PC-3 (cell line): ENCODE measurements around the gene RAD9A. TPM values are rescaled to one million over a fixed set of nuclear protein-coding genes. Genes with fewer than 3 reads are reported as not detected.

ENCODE experiments used
- ATAC-seq: fragments of 200-7000 bp; cut with Tn5 transposase; 2 replicates; pipeline ENCODE4 v1.9.1; 2020; ENCODE audit warnings: mild to moderate bottlenecking, moderate library complexity
- BruUV-seq: library from RNA; stranded (reverse); fragments of 400-500 nt; replicated peaks from 2 replicates; lab custom pipeline; 2021; lab: Mats Ljungman, UMichigan
- CTCF ChIA-PET: fragments of 300-600 bp; sonication (Branson Sonifier 250); formaldehyde crosslinking; loops from one replicate; lab custom pipeline; 2022; ENCODE audit warnings: antibody characterized with exemption; lab: Charles Lee
- POLR2A ChIA-PET: fragments of 300-600 bp; sonication (Branson Sonifier 250); formaldehyde crosslinking; loops from one replicate; lab custom pipeline; 2022; ENCODE audit warnings: antibody characterized with exemption; ENCODE audit not compliant: unreplicated experiment; lab: Charles Lee
- DNase-seq: peaks from one replicate; pipeline ENCODE4 v3.0.0-alpha.2; 2015
- H2AFZ ChIP-seq: fragments of 300-600 bp; sonication (generic); 2 replicates; pipeline ENCODE4 v1.6.0; 2016; ENCODE audit warnings: antibody characterized with exemption, low read length
- H3F3A ChIP-seq: fragments of 300-600 bp; sonication (generic); one replicate; pipeline ENCODE4 v1.6.0; 2017; ENCODE audit warnings: antibody characterized with exemption, low read length, control low read depth, mild to moderate bottlenecking; ENCODE audit not compliant: unreplicated experiment
- H3K27ac ChIP-seq: fragments of 300-600 bp; sonication (generic); 2 replicates; pipeline ENCODE4 v1.5.1; 2016; ENCODE audit warnings: mild to moderate bottlenecking, low read length
- H3K27me3 ChIP-seq: fragments of 300-600 bp; sonication (generic); 2 replicates; pipeline ENCODE4 v1.6.1; 2016; ENCODE audit warnings: low read length, mixed read lengths
- H3K36me3 ChIP-seq: fragments of 300-600 bp; sonication (generic); 2 replicates; pipeline ENCODE4 v1.6.1; 2016; ENCODE audit warnings: low read depth, mixed run types, low read length, mixed read lengths
- H3K4me1 ChIP-seq: fragments of 300-600 bp; sonication (generic); 2 replicates; pipeline ENCODE4 v1.5.1; 2016; ENCODE audit warnings: low read length; ENCODE audit not compliant: insufficient read depth
- H3K4me2 ChIP-seq: fragments of 300-600 bp; sonication (generic); 2 replicates; pipeline ENCODE4 v1.6.0; 2016; ENCODE audit warnings: low read length
- H3K4me3 ChIP-seq: fragments of 300-600 bp; sonication (generic); 2 replicates; pipeline ENCODE4 v1.5.1; 2016; ENCODE audit warnings: mild to moderate bottlenecking, low read length, mixed read lengths
- H3K79me2 ChIP-seq: fragments of 300-600 bp; sonication (generic); 2 replicates; pipeline ENCODE4 v1.6.1; 2017; ENCODE audit warnings: low read length, mixed read lengths
- H3K9ac ChIP-seq: fragments of 300-600 bp; sonication (generic); 2 replicates; pipeline ENCODE4 v1.6.0; 2016; ENCODE audit warnings: mild to moderate bottlenecking, low read length
- H3K9me2 ChIP-seq: fragments of 300-600 bp; sonication (generic); replicated peaks from 2 replicates; pipeline ENCODE4 v1.6.1; 2016; ENCODE audit warnings: mixed run types, low read length, mixed read lengths
- H3K9me3 ChIP-seq: fragments of 300-600 bp; sonication (generic); 2 replicates; pipeline ENCODE4 v1.6.1; 2016; ENCODE audit warnings: low read length, mixed read lengths
- H4K20me1 ChIP-seq: fragments of 300-600 bp; sonication (generic); 2 replicates; pipeline ENCODE4 v1.6.1; 2016; ENCODE audit warnings: low read length, mixed read lengths
- EZH2 ChIP-seq: fragments of 300-600 bp; sonication (generic); IDR thresholded peaks from one replicate; pipeline ENCODE4 v1.6.1; 2017; ENCODE audit warnings: antibody characterized with exemption, mild to moderate bottlenecking, low read length; ENCODE audit not compliant: unreplicated experiment
- EZH2phosphoT487 ChIP-seq: fragments of 300-600 bp; sonication (generic); IDR thresholded peaks from 2 replicates; pipeline ENCODE4 v1.6.1; 2018; ENCODE audit warnings: mild to moderate bottlenecking, antibody characterized with exemption, low read length, borderline replicate concordance
- intact Hi-C: fragments of 100-400 bp; cut with micrococcal nuclease; formaldehyde crosslinking; loops from 2 replicates; pipeline ENCODE4 v1.9.0; 2023
- total RNA-seq: library from RNA; depleted of rRNA; stranded (reverse); fragments of >200 nt; gene quantifications from 2 replicates; pipeline ENCODE4 v1.2.3, GENCODE V29; 2014
- TF ChIP-seq, protein P1 (sequence below): fragments of 300-600 bp; sonication (generic); conservative IDR thresholded peaks from 2 replicates; pipeline ENCODE4 v1.5.1; 2017; ENCODE audit warnings: antibody characterized with exemption, low read depth, mild to moderate bottlenecking, low read length

Gene RAD9A
- total RNA-seq, 1 experiment from 2014 or later = 45.5 TPM

- H3K27me3 ChIP-seq = no peaks in the 10 kb centered on the region
- TF ChIP-seq EZH2phosphoT487 = no peak
- TF ChIP-seq, protein P1, sequence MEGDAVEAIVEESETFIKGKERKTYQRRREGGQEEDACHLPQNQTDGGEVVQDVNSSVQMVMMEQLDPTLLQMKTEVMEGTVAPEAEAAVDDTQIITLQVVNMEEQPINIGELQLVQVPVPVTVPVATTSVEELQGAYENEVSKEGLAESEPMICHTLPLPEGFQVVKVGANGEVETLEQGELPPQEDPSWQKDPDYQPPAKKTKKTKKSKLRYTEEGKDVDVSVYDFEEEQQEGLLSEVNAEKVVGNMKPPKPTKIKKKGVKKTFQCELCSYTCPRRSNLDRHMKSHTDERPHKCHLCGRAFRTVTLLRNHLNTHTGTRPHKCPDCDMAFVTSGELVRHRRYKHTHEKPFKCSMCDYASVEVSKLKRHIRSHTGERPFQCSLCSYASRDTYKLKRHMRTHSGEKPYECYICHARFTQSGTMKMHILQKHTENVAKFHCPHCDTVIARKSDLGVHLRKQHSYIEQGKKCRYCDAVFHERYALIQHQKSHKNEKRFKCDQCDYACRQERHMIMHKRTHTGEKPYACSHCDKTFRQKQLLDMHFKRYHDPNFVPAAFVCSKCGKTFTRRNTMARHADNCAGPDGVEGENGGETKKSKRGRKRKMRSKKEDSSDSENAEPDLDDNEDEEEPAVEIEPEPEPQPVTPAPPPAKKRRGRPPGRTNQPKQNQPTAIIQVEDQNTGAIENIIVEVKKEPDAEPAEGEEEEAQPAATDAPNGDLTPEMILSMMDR = no peak
- no peak for TF ChIP-seq EZH2
- ChIA-PET CTCF (no interaction called here), POLR2A (no interaction called here)
- intact Hi-C loops = no loop called here
- no peaks in the 10 kb centered on the region for H3K9me3 ChIP-seq
- no peak overlapping the region for H3K9ac ChIP-seq
- H3K4me1 ChIP-seq = no peaks in the 10 kb centered on the region; the same call in 1 of the 2 replicates
- H3K36me3 ChIP-seq = no peaks in the 10 kb centered on the region
- H4K20me1 ChIP-seq = no peaks in the 10 kb centered on the region
- H3K4me2 ChIP-seq = no peak overlapping the region
- H3K9me2 ChIP-seq = no peaks in the 10 kb centered on the region
- DNase-seq (peak; percentile 53), ATAC-seq (peak; percentile 44)
- no TSS peak for BruUV-seq
- no peak overlapping the region for H3K4me3 ChIP-seq
- H3F3A ChIP-seq = no peaks in the 10 kb centered on the region
- no peak overlapping the region for H2AFZ ChIP-seq
- H3K79me2 ChIP-seq = no peaks in the 10 kb centered on the region
- no peak overlapping the region for H3K27ac ChIP-seq
These were observed 18.1 kb downstream of the RAD9A start for GRCh38 chr11:67409781-67410368.

GRCh38 chr11:67410369-67410831, 18.6 kb downstream of the RAD9A start:
- Histone ChIP-seq H4K20me1 (no peaks in the 10 kb centered on the region), H2AFZ (no peak overlapping the region), H3K4me3 (no peak overlapping the region), H3F3A (no peaks in the 10 kb centered on the region), H3K9me3 (no peaks in the 10 kb centered on the region), H3K27me3 (no peaks in the 10 kb centered on the region), H3K27ac (no peak overlapping the region), H3K9me2 (no peaks in the 10 kb centered on the region), H3K9ac (no peak overlapping the region), H3K4me2 (no peak overlapping the region), H3K79me2 (no peaks in the 10 kb centered on the region), H3K4me1 (no peaks in the 10 kb centered on the region; the same call in 1 of the 2 replicates), H3K36me3 (no peaks in the 10 kb centered on the region)
- ChIA-PET CTCF (no interaction called here), POLR2A (no interaction called here)
- ATAC-seq (no peak), DNase-seq (no peak)
- TF ChIP-seq EZH2phosphoT487 = no peak
- TF ChIP-seq, protein P1 = no peak
- no peak for TF ChIP-seq EZH2
- BruUV-seq = no TSS peak
- intact Hi-C loops = no loop called here

GRCh38 chr11:67410984-67411784, 19.4 kb downstream of the RAD9A start:
- Histone ChIP-seq H3K9me3 (no peaks in the 10 kb centered on the region), H3K27ac (no peak overlapping the region), H3K79me2 (no peaks in the 10 kb centered on the region), H3K4me2 (no peak overlapping the region), H3K27me3 (no peaks in the 10 kb centered on the region), H2AFZ (no peak overlapping the region), H4K20me1 (no peaks in the 10 kb centered on the region), H3K4me3 (no peak overlapping the region), H3K9ac (no peak overlapping the region), H3K9me2 (no peaks in the 10 kb centered on the region), H3K4me1 (no peaks in the 10 kb centered on the region; the same call in 1 of the 2 replicates), H3F3A (no peaks in the 10 kb centered on the region), H3K36me3 (no peaks in the 10 kb centered on the region)
- ChIA-PET CTCF (no interaction called here), POLR2A (no interaction called here)
- TF ChIP-seq EZH2phosphoT487 (no peak), EZH2 (no peak)
- TF ChIP-seq, protein P1 = no peak
- BruUV-seq = no TSS peak
- intact Hi-C loops = no loop called here
- no peak for DNase-seq
- ATAC-seq = no peak
